Central memory CD8-positive, alpha-beta T cell (primary cell): ENCODE results near the gene STRN.
"Not testable (repeated sequence)": the region's sequence is repeated elsewhere in the genome, so short reads cannot be mapped to it uniquely, and the experiment has no call there.

Experiments
- ATAC-seq: fragments of 150-1000 bp; cut with Tn5 transposase; replicated peaks from 2 replicates; pipeline ENCODE4 v1.10.0; 2022; ENCODE audit warnings: mild to moderate bottlenecking, moderate FRiP score, moderate number of reproducible peaks; ENCODE audit not compliant: poor library complexity, severe bottlenecking; ENCODE audit errors: extremely low read depth
- DNase-seq, 2 donors: peaks; one replicate each; pipeline ENCODE4 v3.0.0; 2021; ENCODE audit warnings: low spot score in 2 of 2
- H3K27ac Mint-ChIP-seq: one replicate; pipeline ENCODE4 v1.8.0; 2022; ENCODE audit warnings: low read depth, mild to moderate bottlenecking, moderate library complexity, mixed read lengths
- H3K27me3 Mint-ChIP-seq: one replicate; pipeline ENCODE4 v1.8.0; 2022; ENCODE audit warnings: mixed read lengths
- H3K36me3 Mint-ChIP-seq: one replicate; pipeline ENCODE4 v1.8.0; 2022; ENCODE audit warnings: mild to moderate bottlenecking, moderate library complexity, mixed read lengths; ENCODE audit not compliant: insufficient read depth
- H3K4me1 Mint-ChIP-seq: one replicate; pipeline ENCODE4 v1.8.0; 2022; ENCODE audit warnings: mixed read lengths
- H3K4me3 Mint-ChIP-seq: one replicate; pipeline ENCODE4 v1.8.0; 2022; ENCODE audit warnings: mild to moderate bottlenecking, moderate library complexity, mixed read lengths
- H3K9me3 Mint-ChIP-seq: one replicate; pipeline ENCODE4 v1.8.0; 2022; ENCODE audit warnings: mixed read lengths

Gene STRN

GRCh38 chr2:36921984-36922383 is 44.4 kb downstream of the STRN start:
- H3K4me3 Mint-ChIP-seq = no peak overlapping the region

GRCh38 chr2:36919041-36919837 is 47.1 kb downstream of the STRN start:
- DNase-seq (no peak), ATAC-seq (no peak)
- Mint-ChIP-seq H3K27ac (no peak overlapping the region), H3K4me1 (peaks cover 15% of the 10 kb centered on the region), H3K9me3 (no peaks in the 10 kb centered on the region), H3K4me3 (no peak overlapping the region), H3K36me3 (peaks cover 5% of the 10 kb centered on the region), H3K27me3 (no peaks in the 10 kb centered on the region)

More at GRCh38 chr2:36921984-36922383, 44.4 kb downstream of the STRN start:
- H3K4me1 Mint-ChIP-seq = peaks cover 23% of the 10 kb centered on the region
- H3K9me3 Mint-ChIP-seq = no peaks in the 10 kb centered on the region
- H3K27ac Mint-ChIP-seq = no peak overlapping the region
- no peaks in the 10 kb centered on the region for H3K27me3 Mint-ChIP-seq
- ATAC-seq (no peak), DNase-seq (no peak)
- H3K36me3 Mint-ChIP-seq = peaks cover 18% of the 10 kb centered on the region

GRCh38 chr2:36918307-36918706 is 48.0 kb downstream of the STRN start:
- H3K4me1 Mint-ChIP-seq = peaks cover 15% of the 10 kb centered on the region
- ATAC-seq (no peak), DNase-seq (no peak)
- no peaks in the 10 kb centered on the region for H3K9me3 Mint-ChIP-seq
- no peak overlapping the region for H3K27ac Mint-ChIP-seq
- H3K4me3 Mint-ChIP-seq = no peak overlapping the region
- H3K36me3 Mint-ChIP-seq = no peaks in the 10 kb centered on the region
- H3K27me3 Mint-ChIP-seq = no peaks in the 10 kb centered on the region

- H3K9me3 Mint-ChIP-seq = no peaks in the 10 kb centered on the region
- no peaks in the 10 kb centered on the region for H3K4me1 Mint-ChIP-seq
- DNase-seq (no peak), ATAC-seq (no peak)
- no peak overlapping the region for H3K27ac Mint-ChIP-seq
- no peak overlapping the region for H3K4me3 Mint-ChIP-seq
- H3K27me3 Mint-ChIP-seq = no peaks in the 10 kb centered on the region
- no peaks in the 10 kb centered on the region for H3K36me3 Mint-ChIP-seq
These were observed 50.7 kb downstream of the STRN start for GRCh38 chr2:36915627-36916026.

- H3K36me3 Mint-ChIP-seq = peaks cover 2% of the 10 kb centered on the region
- no peak overlapping the region for H3K4me3 Mint-ChIP-seq
- H3K27ac Mint-ChIP-seq = no peak overlapping the region
- peaks cover 8% of the 10 kb centered on the region for H3K4me1 Mint-ChIP-seq
- H3K9me3 Mint-ChIP-seq = no peaks in the 10 kb centered on the region
- no peaks in the 10 kb centered on the region for H3K27me3 Mint-ChIP-seq
- no peak for ATAC-seq
- no peak for DNase-seq
These were observed 53.6 kb downstream of the STRN start for GRCh38 chr2:36912695-36913094.

GRCh38 chr2:36911012-36911411 is 55.3 kb downstream of the STRN start:
- no peaks in the 10 kb centered on the region for H3K9me3 Mint-ChIP-seq
- ATAC-seq = no peak

GRCh38 chr2:36906277-36906676 is 60.1 kb downstream of the STRN start:
- H3K27me3 Mint-ChIP-seq = no peaks in the 10 kb centered on the region
- peaks cover 8% of the 10 kb centered on the region for H3K4me1 Mint-ChIP-seq
- DNase-seq (no peak), ATAC-seq (no peak)
- H3K9me3 Mint-ChIP-seq = no peaks in the 10 kb centered on the region
- no peak overlapping the region for H3K27ac Mint-ChIP-seq
- H3K36me3 Mint-ChIP-seq = peaks cover 9% of the 10 kb centered on the region
- no peak overlapping the region for H3K4me3 Mint-ChIP-seq

More at GRCh38 chr2:36911012-36911411, 55.3 kb downstream of the STRN start:
- Mint-ChIP-seq H3K27me3 (no peaks in the 10 kb centered on the region), H3K27ac (no peak overlapping the region), H3K4me1 (peaks cover 8% of the 10 kb centered on the region), H3K36me3 (peaks cover 4% of the 10 kb centered on the region), H3K4me3 (no peak overlapping the region)
- DNase-seq = no peak

- ATAC-seq (no peak), DNase-seq (no peak)
- Mint-ChIP-seq H3K36me3 (peaks cover 14% of the 10 kb centered on the region), H3K27me3 (no peaks in the 10 kb centered on the region), H3K4me3 (no peak overlapping the region), H3K9me3 (no peaks in the 10 kb centered on the region), H3K27ac (no peak overlapping the region), H3K4me1 (peaks cover 6% of the 10 kb centered on the region)
These were observed 61.7 kb downstream of the STRN start for GRCh38 chr2:36904636-36905035.

- no peak for DNase-seq
- Mint-ChIP-seq H3K27me3 (no peaks in the 10 kb centered on the region), H3K4me1 (no peaks in the 10 kb centered on the region), H3K36me3 (peaks cover 15% of the 10 kb centered on the region), H3K9me3 (no peaks in the 10 kb centered on the region), H3K27ac (no peak overlapping the region), H3K4me3 (no peak overlapping the region)
- no peak for ATAC-seq
These were observed 63.8 kb downstream of the STRN start for GRCh38 chr2:36902385-36903120.

GRCh38 chr2:36892805-36893204 is 73.5 kb downstream of the STRN start:
- ATAC-seq (no peak), DNase-seq (no peak)
- no peak overlapping the region for H3K27ac Mint-ChIP-seq
- peaks cover 30% of the 10 kb centered on the region for H3K36me3 Mint-ChIP-seq
- peaks cover 4% of the 10 kb centered on the region for H3K4me1 Mint-ChIP-seq
- H3K27me3 Mint-ChIP-seq = no peaks in the 10 kb centered on the region
- no peaks in the 10 kb centered on the region for H3K9me3 Mint-ChIP-seq
- H3K4me3 Mint-ChIP-seq = no peak overlapping the region

- Mint-ChIP-seq H3K4me1 (peaks cover 5% of the 10 kb centered on the region), H3K9me3 (no peaks in the 10 kb centered on the region), H3K27me3 (no peaks in the 10 kb centered on the region), H3K4me3 (no peak overlapping the region), H3K27ac (peak overlapping the region; percentile 32), H3K36me3 (peaks cover 30% of the 10 kb centered on the region)
- DNase-seq (no peak), ATAC-seq (no peak)
These were observed 76.5 kb downstream of the STRN start for GRCh38 chr2:36889795-36890194.

GRCh38 chr2:36887095-36887494 is 79.2 kb downstream of the STRN start:
- not testable (repeated sequence) for ATAC-seq, H3K9me3 Mint-ChIP-seq, H3K4me1 Mint-ChIP-seq, DNase-seq, H3K4me3 Mint-ChIP-seq, H3K27me3 Mint-ChIP-seq
- Mint-ChIP-seq H3K36me3 (peaks cover 33% of the 10 kb centered on the region), H3K27ac (peak overlapping the region; percentile 68)

- no peaks in the 10 kb centered on the region for H3K9me3 Mint-ChIP-seq
- no peak for DNase-seq
- H3K36me3 Mint-ChIP-seq = peaks cover 30% of the 10 kb centered on the region
- H3K4me1 Mint-ChIP-seq = peaks cover 5% of the 10 kb centered on the region
- no peak for ATAC-seq
- no peaks in the 10 kb centered on the region for H3K27me3 Mint-ChIP-seq
- H3K27ac Mint-ChIP-seq = peak overlapping the region; percentile 68
- H3K4me3 Mint-ChIP-seq = no peak overlapping the region
These were observed 79.7 kb downstream of the STRN start for GRCh38 chr2:36886664-36887063.
